ENCODE results near the gene COPRS.
"Not testable (repeated sequence)": the region's sequence is repeated elsewhere in the genome, so short reads cannot be mapped to it uniquely, and the experiment has no call there.

The COPRS gene

GRCh38 chr17:31843070-31843745, 15.8 kb downstream of the COPRS start:
- DNase-seq = no peak

DNA sequence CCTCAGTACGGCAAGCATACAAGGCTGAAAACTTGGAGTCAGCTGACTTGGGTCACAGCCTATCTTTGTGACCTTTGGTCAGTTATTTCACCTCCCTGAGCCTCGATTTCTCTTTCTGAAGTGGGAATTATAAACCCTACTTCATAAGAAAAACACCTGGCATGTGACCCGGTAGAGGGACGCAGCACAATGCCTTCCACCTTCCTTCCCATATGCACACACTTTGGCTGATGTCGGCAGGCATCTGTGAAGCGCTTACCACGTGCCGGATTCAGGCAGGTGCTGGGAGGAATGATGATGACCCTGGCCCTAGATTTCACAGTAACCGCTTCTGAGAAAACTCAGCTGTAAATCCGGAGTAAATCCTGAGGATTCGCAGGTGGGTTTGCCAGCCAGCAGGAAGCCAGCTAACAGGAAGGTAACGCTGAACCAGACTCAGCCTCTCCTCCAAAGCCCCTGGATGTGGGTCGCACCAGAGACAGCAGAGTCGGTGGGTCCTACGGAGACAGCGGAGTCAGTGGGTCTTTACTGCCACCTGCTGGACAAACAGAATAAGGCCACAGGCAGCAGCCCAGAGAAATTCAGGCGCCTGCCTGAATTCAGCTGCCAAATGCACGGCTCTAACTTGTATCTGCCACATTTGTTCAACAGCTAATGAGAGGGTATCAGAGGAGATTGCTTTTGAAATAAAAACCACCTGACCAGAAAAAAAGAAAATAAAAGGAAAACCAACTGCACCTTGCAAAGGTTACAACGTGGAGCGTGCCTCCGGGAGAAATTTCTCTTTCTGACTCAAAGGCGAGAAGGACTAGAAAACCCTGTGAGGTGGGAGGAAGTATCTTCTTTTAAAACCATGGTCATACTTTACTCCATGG, 16.6 kb downstream of the COPRS start:
- peak; percentile 85 for DNase-seq

DNA sequence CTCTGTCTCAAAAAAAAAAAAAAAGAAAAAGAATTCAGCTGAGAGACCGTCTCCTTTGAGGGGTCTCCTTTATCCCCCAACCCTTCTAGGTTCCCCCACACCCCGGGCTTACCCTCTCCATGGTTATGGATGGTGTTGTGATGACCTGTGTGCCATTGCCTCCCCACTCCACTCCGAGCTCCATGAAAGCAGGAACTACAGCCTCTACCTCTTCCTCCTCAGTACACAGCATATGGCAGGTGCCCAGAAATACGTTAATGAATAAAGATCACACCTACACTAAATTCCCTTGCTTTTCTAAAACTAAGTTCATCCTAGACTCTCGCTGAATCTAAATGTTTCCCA, 17.2 kb downstream of the COPRS start:
- no peak for DNase-seq

DNA sequence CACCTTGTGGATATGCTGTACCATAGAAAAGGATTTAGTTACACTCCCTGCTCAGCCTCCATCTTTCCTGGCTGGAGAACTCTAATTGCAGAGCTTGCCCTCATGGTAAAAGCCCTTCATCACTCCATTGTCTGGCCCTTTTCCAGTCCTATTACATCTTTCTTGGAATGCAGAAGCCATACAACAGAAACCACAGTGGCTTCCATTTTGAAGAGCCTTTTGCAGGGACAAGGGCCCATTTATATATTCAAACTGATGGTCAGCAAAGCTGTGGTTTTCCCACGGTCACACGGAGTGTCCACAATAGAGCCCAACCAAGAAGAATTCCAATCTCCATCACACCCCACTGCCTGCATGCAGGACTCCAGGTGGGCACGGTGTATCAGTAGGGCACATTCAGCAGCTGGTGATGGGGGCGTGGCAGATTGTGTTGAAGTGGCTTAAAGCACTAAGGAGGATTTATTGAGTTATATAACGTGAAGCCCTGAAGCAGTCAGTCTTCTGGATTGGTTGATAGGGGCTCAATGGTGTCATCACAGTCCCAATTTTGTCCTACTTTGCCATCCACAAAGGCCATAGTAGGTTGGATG, 20.3 kb downstream of the COPRS start:
- peak; percentile 78 for DNase-seq

DNA sequence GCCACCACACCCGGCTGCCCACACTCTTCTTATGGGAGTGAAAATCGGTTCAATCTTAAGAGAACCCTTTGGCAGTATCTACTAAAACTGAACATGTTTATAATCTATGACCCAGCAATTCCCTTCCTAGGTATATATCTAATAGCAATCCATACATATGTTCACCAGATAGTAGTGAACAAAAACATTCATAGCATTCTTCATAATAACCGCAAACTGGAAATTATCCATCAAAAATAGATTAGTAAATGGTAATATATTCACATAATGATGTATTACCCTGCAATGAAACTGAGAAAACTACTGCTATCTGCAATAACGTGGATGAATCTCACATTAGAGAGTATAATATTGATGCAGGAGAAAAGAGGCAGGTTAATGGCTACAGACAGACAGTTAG, 23.1 kb downstream of the COPRS start:
- no peak for DNase-seq

DNA sequence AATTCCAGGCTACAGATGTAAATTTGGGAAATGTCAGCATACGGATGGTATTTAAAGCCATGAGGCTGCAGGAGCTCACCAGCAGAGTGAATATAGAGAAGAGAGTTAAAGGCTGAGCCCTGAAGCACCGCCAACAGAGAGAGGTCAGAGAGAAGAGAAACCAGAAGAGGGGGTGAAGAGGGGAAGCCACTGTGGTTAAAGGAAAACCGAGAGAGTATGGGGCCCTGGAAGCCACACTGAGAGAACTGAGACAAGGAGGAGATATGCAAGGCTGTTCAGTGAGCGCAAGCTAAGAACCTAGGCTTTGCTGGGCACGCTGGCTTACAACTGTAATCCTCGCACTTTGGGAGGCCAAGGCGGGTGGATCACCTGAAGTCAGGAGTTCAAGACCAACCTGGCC, 24.6 kb downstream of the COPRS start:
- no peak for DNase-seq

DNA sequence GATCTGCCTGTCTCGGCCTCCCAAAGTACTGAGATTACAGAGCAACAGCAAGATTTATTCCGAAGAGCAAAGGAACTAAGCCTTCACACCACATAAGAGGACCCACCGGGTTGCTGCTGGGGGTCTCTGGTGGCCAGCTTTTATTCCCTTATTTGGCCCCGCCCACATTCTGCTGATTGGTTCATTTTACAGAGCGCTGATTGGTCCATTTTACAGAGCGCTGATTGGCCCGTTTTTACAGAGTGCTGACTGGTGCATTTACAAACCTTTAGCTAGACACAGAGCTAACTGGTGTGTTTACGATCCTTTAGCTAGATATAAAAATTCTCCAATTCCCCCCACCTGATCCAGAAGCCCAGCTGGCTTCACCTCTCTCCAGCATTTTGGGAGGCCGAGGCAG, 26.3 kb downstream of the COPRS start:
- no peak for DNase-seq

DNA sequence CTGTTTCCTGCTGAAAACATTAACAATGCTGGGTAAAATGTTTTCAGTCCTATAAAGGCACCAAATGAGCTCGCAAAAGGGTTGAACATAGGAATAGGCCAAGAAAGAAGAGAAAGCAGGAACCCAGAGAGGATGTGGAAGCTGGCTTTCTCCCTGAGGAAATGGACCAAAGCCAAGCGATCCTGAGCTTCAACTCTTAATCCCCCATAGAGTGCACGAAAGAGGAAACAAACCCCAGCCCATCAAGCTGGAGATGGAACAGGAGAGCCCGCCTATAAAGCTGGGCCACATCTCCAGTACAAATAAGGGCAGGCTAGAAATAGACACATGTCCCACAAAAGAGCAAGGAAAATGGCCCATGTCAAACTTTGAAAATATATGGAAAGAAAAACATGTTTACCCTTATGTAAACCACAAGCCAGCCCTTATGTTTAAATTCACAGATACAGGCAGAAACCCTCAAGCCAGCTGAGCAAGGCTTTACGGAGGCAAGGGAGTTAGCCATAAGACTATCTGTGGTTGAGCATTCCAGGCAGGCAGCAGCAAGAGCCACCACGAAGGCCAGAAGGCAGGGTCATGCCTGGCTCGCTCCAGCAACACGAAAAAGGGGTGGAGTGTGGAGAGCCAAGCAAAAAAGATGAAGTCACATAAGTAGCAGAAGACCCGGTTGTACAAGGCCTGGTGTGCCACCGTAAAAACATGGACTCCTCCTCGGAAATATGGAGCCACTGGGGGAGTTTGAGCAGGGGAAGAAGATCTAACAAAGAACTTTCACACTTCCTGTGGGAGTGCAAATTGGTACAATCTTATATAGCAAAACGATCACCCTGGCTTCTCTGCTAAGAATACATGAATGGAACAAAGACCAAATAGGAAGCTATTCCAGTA, 27.8 kb downstream of the COPRS start:
- no peak for DNase-seq

GRCh38 chr17:31829649-31830048, 29.4 kb downstream of the COPRS start:
- DNase-seq = no peak

GRCh38 chr17:31828955-31829354, 30.1 kb downstream of the COPRS start:
- DNase-seq = not testable (repeated sequence)

GRCh38 chr17:31825961-31826691, 32.9 kb downstream of the COPRS start:
- DNase-seq = no peak

GRCh38 chr17:31824766-31825360, 34.2 kb downstream of the COPRS start:
- DNase-seq = no peak

- DNase-seq = no peak
Observed at GRCh38 chr17:31823014-31823413, 36.0 kb downstream of the COPRS start.

GRCh38 chr17:31820691-31821435, 38.2 kb downstream of the COPRS start:
- no peak for DNase-seq

DNA sequence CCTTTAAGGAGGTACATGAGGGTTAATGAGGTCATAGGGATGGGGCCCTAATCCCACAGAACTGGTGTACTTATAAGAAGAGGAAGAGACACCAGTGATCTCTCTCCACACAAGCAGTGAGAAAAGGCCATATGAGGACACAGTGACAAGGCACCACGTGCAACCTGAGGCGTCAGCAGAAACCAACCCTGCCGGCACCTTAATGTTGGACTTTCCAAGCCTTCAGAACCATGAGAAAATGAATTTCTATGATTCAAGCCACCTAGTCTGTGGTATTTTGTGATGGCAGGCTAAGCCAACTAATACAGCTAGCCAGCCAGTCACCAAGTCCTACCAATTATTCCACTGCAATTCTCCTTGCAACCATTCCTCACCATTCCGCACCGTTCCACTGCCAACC, 39.5 kb downstream of the COPRS start:
- DNase-seq = no peak

GRCh38 chr17:31818863-31819262, 40.2 kb downstream of the COPRS start:
- not testable (repeated sequence) for DNase-seq

DNA sequence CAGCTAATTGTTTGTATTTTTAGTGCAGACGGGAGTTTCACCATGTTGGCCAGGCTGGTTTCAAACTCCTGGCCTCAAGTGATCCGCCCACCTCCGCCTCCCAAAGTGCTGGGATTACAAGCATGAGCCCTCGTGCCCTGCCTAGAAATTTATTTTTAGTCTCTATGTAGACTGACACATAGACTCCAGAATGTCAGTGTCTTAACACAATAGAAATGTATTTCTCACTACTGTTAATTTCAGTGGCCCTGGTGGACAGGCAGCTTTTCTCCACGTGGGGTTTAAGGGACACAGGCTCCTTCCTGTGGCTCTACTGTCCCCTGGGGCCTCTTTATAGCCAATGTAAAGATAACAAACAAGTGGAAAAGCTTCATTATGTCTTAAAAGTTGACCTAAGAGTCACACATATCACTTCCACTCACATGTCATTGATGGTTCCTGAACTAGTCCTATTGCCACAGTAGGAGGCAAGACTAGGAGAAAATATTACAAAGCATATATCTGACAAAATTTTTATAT, 43.8 kb downstream of the COPRS start:
- DNase-seq = no peak

- DNase-seq = no peak
Observed at GRCh38 chr17:31811101-31811500, 47.9 kb downstream of the COPRS start.

GRCh38 chr17:31809876-31810275, 49.2 kb downstream of the COPRS start:
- not testable (repeated sequence) for DNase-seq

- no peak for DNase-seq
Observed at GRCh38 chr17:31808521-31809050, 50.5 kb downstream of the COPRS start.

DNA sequence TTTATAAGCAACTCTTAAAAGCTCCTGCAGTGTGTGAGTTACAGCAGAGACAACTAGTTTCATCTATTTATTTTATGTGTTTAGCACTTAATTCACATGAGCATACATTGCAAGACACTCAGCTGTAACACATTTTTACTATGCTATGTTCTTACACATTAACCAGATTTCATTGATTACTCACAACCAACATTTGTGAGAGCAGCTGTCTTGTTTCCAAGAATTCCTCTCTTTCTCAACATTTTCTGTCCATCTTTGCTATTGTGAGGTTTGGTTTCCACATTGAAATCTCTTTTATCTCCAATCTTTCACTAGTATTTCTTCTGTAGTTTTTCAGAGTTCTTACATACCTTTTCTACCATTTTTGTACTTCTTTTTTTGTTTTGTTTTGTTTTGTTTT, 51.2 kb downstream of the COPRS start:
- DNase-seq = no peak
